Glutamatergic neuron (in vitro differentiated cells): Measurements from ENCODE around the gene CADM1. TPM values are rescaled to one million over a fixed set of nuclear protein-coding genes. Genes with fewer than 3 reads are reported as not detected.

Source experiments
- DNase-seq: peaks from one replicate; pipeline ENCODE4 v3.0.0; 2022
- H3K27ac Mint-ChIP-seq: one replicate; pipeline ENCODE4 v1.8.0; 2020; ENCODE audit warnings: mild to moderate bottlenecking, mixed read lengths, inconsistent platforms; ENCODE audit not compliant: unreplicated experiment
- H3K27me3 Mint-ChIP-seq: one replicate; pipeline ENCODE4 v1.8.0; 2020; ENCODE audit warnings: mild to moderate bottlenecking, moderate library complexity, mixed read lengths, inconsistent platforms; ENCODE audit not compliant: unreplicated experiment
- H3K36me3 Mint-ChIP-seq: one replicate; pipeline ENCODE4 v1.8.0; 2020; ENCODE audit warnings: mild to moderate bottlenecking, mixed read lengths, inconsistent platforms; ENCODE audit not compliant: unreplicated experiment
- H3K4me1 Mint-ChIP-seq: one replicate; pipeline ENCODE4 v1.8.0; 2020; ENCODE audit warnings: mild to moderate bottlenecking, low read depth, mixed read lengths, inconsistent platforms; ENCODE audit not compliant: unreplicated experiment
- H3K4me3 Mint-ChIP-seq: one replicate; pipeline ENCODE4 v1.8.0; 2020; ENCODE audit warnings: mild to moderate bottlenecking, mixed read lengths, inconsistent platforms; ENCODE audit not compliant: unreplicated experiment
- H3K9me3 Mint-ChIP-seq: one replicate; pipeline ENCODE4 v1.8.0; 2020; ENCODE audit warnings: mild to moderate bottlenecking, moderate library complexity, mixed read lengths, inconsistent platforms; ENCODE audit not compliant: unreplicated experiment
- CTCF ChIP-seq: fragments of 200-600 bp; sonication (generic); IDR thresholded peaks from one replicate; pipeline ENCODE4 v1.5.0; 2021; ENCODE audit not compliant: partially characterized antibody, unreplicated experiment
- total RNA-seq: library from RNA; stranded (reverse); fragmentation: NEBNext Ultra II Directional; extraction: Animal tissue kit (Norgen Biotek cat#: 25700); gene quantifications from one replicate; pipeline ENCODE4 v1.2.1, GENCODE V29; 2021; ENCODE audit not compliant: unreplicated experiment

The CADM1 gene
- total RNA-seq, 1 donor from 2014 or later: 1,339 TPM

GRCh38 chr11:115500547-115501501 lies 3.4 kb downstream of the CADM1 start:
- H3K4me1 Mint-ChIP-seq: peaks cover 36% of the 10 kb centered on the region
- no peak overlapping the region for H3K4me3 Mint-ChIP-seq
- peaks cover 4% of the 10 kb centered on the region for H3K27me3 Mint-ChIP-seq

GRCh38 chr11:115499891-115500290 lies 4.3 kb downstream of the CADM1 start:
- no peak overlapping the region for H3K27ac Mint-ChIP-seq
- peaks cover 9% of the 10 kb centered on the region for H3K9me3 Mint-ChIP-seq
- H3K4me1 Mint-ChIP-seq: peaks cover 32% of the 10 kb centered on the region
- DNase-seq: no peak
- H3K36me3 Mint-ChIP-seq: no peaks in the 10 kb centered on the region
- no peak overlapping the region for H3K4me3 Mint-ChIP-seq
- peaks cover 2% of the 10 kb centered on the region for H3K27me3 Mint-ChIP-seq
- TF ChIP-seq CTCF: no peak

More at GRCh38 chr11:115500547-115501501, 3.4 kb downstream of the CADM1 start:
- Mint-ChIP-seq H3K27ac (no peak overlapping the region), H3K9me3 (peaks cover 12% of the 10 kb centered on the region), H3K36me3 (no peaks in the 10 kb centered on the region)
- TF ChIP-seq CTCF: no peak
- no peak for DNase-seq

GRCh38 chr11:115499241-115499799 lies 4.9 kb downstream of the CADM1 start:
- Mint-ChIP-seq H3K27me3 (peaks cover 2% of the 10 kb centered on the region), H3K4me3 (no peak overlapping the region), H3K36me3 (no peaks in the 10 kb centered on the region), H3K27ac (peak overlapping the region; percentile 59), H3K9me3 (peaks cover 5% of the 10 kb centered on the region), H3K4me1 (peaks cover 32% of the 10 kb centered on the region)
- no peak for DNase-seq
- TF ChIP-seq CTCF: no peak

GRCh38 chr11:115498354-115498753 lies 5.9 kb downstream of the CADM1 start:
- Mint-ChIP-seq H3K4me3 (peak overlapping the region; percentile 89), H3K9me3 (peaks cover 5% of the 10 kb centered on the region), H3K27me3 (no peaks in the 10 kb centered on the region), H3K27ac (peak overlapping the region; percentile 56), H3K4me1 (peaks cover 34% of the 10 kb centered on the region), H3K36me3 (no peaks in the 10 kb centered on the region)
- DNase-seq: no peak
- no peak for TF ChIP-seq CTCF

- TF ChIP-seq CTCF: no peak
- no peaks in the 10 kb centered on the region for H3K36me3 Mint-ChIP-seq
- H3K27me3 Mint-ChIP-seq: no peaks in the 10 kb centered on the region
- peaks cover 5% of the 10 kb centered on the region for H3K9me3 Mint-ChIP-seq
- no peak for DNase-seq
- H3K27ac Mint-ChIP-seq: no peak overlapping the region
- peak overlapping the region; percentile 89 for H3K4me3 Mint-ChIP-seq
- peaks cover 39% of the 10 kb centered on the region for H3K4me1 Mint-ChIP-seq
These were observed 6.9 kb downstream of the CADM1 start for GRCh38 chr11:115497303-115497702.
